DOHH2 (cell line): Measurements from ENCODE around the gene ALG9.
A peak's percentile ranks its signal among the peaks of the same experiment; 100 is the strongest.

ENCODE experiments used
- CTCF ChIP-seq: fragments of 200-600 bp; sonication (generic); IDR thresholded peaks from one replicate; pipeline ENCODE4 v1.5.1; 2014; ENCODE audit warnings: antibody characterized with exemption, mild to moderate bottlenecking, low read depth, low read length; ENCODE audit not compliant: poor library complexity, severe bottlenecking
- EZH2phosphoT487 ChIP-seq: fragments of 200-600 bp; sonication (generic); IDR thresholded peaks from 2 replicates; pipeline ENCODE4 v1.6.1; 2017; ENCODE audit warnings: borderline replicate concordance, mild to moderate bottlenecking, antibody characterized with exemption, low read length, moderate library complexity, mixed read lengths

- peak; percentile 24 for TF ChIP-seq CTCF
- TF ChIP-seq EZH2phosphoT487 = no peak
These were observed at the start of gene ALG9 for GRCh38 chr11:111870886-111871692.
